Measurements from ENCODE around the gene ERC1.

Gene ERC1

DNA sequence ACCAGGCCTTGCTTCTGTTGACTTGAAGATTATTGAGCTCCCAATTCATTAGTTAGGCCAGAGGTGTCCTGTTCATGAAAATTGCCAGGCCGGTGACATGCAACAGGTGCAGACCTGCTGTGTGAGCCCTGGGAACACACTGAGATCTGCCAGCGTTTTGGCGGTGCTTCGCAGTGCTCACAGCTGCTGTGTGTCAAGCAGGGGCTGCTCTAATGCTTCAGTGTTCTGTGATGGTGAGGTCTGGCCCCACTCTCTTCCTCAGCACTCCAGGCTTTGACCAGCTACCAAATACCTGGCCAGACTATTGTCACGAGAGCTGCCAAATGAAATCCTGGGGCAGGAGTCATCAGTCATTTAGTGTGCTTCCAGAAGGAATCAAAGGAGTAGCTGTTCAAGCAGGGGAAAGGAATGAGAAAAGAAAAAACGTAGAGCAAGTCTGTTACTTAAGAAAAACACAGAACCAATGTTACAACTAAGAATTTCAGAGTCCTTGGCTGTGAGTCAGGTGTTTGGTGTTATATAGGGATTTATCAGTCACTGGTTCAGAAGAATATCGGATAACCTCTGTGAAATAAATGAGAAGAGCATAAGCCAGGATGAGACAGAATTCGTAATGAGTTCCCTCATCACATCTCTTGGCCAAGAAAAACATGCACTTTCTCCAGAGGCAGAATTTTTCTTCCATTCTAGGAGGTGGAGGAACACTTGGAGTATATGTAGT is 452.6 kb downstream of the ERC1 start:
- H3K27me3 Mint-ChIP-seq (ENCODE audit: low read depth) = no peaks in the 10 kb centered on the region
- no peak overlapping the region for H3K27ac Mint-ChIP-seq
- H3K9me3 Mint-ChIP-seq = no peaks in the 10 kb centered on the region
- no peak for DNase-seq (ENCODE audit: low spot score)
- no peak overlapping the region for H3K4me3 Mint-ChIP-seq
- H3K4me1 Mint-ChIP-seq (ENCODE audit: low read depth) = no peaks in the 10 kb centered on the region
- peaks cover 6% of the 10 kb centered on the region for H3K36me3 Mint-ChIP-seq (ENCODE audit: low read depth)

DNA sequence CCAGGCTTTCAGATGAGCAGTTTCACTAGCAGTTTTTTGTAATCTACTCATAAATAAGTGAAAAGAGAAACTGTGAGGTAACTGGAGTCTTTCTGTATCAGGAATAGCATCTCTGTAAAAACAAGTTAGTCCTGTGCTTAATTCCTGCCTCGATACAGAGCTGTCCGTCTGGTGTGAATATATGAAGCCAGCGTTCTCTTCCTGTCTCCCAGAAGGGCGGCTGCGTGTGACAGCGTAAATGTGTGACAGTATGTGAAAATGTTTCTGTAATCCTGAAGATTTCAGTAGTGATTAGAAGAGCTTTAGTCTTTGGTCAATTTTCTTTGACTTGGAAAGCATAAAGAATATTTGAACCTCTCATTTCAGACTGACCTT is 453.1 kb downstream of the ERC1 start:
- H3K4me3 Mint-ChIP-seq = no peak overlapping the region
- H3K36me3 Mint-ChIP-seq (ENCODE audit: low read depth) = peaks cover 6% of the 10 kb centered on the region
- H3K4me1 Mint-ChIP-seq (ENCODE audit: low read depth) = no peaks in the 10 kb centered on the region
- no peak overlapping the region for H3K27ac Mint-ChIP-seq
- no peaks in the 10 kb centered on the region for H3K27me3 Mint-ChIP-seq (ENCODE audit: low read depth)
- no peaks in the 10 kb centered on the region for H3K9me3 Mint-ChIP-seq
- DNase-seq (ENCODE audit: low spot score) = no peak

DNA sequence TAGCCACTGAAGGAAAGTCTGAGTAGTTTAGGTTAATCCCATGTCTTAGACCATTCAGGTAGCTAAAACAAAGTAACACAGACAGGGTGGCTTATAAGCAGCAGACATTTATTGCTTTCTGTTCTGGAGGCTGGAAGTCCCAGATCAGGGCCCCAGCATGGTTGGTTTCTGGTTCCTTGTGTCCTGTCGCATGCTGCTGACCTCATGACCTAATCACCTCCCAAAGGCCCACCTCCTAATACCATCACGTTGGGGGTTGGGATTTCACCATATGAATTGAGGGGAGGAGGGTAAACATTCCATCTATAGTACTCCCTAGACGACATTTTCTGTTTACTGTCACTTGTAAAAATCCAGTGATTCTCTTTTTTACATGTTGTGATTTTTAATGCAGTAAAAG is 454.8 kb downstream of the ERC1 start:
- Mint-ChIP-seq H3K36me3 (ENCODE audit: low read depth) (peaks cover 6% of the 10 kb centered on the region), H3K4me3 (no peak overlapping the region), H3K9me3 (no peaks in the 10 kb centered on the region), H3K4me1 (ENCODE audit: low read depth) (no peaks in the 10 kb centered on the region), H3K27me3 (ENCODE audit: low read depth) (no peaks in the 10 kb centered on the region), H3K27ac (no peak overlapping the region)
- no peak for DNase-seq (ENCODE audit: low spot score)

DNA sequence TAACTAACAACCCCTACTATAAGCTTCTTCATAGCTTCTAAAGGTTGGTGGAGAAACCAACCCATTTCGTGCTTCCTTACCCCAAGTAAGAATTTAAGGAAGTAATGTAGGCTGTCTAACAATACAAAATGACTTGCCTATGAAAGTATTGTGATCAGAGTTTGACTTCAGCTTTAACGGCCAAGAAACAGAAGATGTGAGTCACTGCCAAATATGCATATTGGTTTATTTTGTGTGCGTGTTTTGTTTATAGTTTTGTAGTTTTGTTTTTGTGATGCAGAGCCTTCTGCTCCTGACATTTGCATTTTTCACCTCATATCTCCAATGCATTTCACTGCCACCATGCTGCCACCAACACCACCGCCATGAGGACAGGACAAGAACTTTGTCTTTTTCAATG is 457.3 kb downstream of the ERC1 start:
- Mint-ChIP-seq H3K9me3 (no peaks in the 10 kb centered on the region), H3K4me3 (no peak overlapping the region), H3K27me3 (ENCODE audit: low read depth) (no peaks in the 10 kb centered on the region), H3K27ac (no peak overlapping the region), H3K36me3 (ENCODE audit: low read depth) (peaks cover 10% of the 10 kb centered on the region), H3K4me1 (ENCODE audit: low read depth) (no peaks in the 10 kb centered on the region)
- no peak for DNase-seq (ENCODE audit: low spot score)

DNA sequence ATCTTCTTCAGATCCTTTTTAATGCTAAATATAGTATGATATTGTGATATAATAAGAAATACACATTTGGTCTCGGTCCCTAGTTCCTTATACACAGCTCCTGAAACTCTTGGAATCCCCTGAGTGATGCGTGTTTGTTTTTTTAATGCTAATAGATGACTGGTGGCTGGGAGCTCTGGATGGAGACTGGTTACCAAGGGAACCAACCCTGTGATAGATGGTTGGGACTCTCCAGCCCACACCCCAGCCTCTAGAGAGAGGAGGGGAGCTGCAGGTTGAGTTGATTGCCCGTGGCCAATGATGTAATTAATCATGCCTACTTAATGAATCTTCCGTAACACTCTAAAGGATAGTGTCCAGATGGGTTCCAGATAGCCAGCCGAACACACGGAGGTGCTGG is 462.8 kb downstream of the ERC1 start:
- Mint-ChIP-seq H3K4me1 (ENCODE audit: low read depth) (no peaks in the 10 kb centered on the region), H3K27me3 (ENCODE audit: low read depth) (no peaks in the 10 kb centered on the region), H3K4me3 (no peak overlapping the region), H3K36me3 (ENCODE audit: low read depth) (peaks cover 4% of the 10 kb centered on the region), H3K27ac (no peak overlapping the region), H3K9me3 (no peaks in the 10 kb centered on the region)
- no peak for DNase-seq (ENCODE audit: low spot score)

DNA sequence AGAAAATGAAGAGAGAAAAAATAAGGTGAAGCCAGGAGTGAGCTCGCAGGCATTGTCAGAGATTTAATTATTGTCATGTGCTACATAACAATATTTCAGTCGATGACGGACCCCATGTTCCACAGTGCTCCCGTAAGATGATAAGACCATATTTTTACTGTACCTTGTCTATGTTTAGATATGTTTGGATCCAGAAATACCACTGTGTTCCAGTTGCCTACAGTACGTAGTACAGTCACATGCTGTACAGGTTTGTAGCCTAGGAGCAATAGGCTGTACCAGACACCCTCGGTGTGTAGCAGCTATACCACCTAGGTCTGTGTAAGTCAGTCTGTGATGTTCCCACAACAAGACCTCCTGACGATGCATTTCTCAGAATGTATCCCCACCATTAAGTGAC is 465.9 kb downstream of the ERC1 start:
- no peak overlapping the region for H3K4me3 Mint-ChIP-seq
- peaks cover 4% of the 10 kb centered on the region for H3K9me3 Mint-ChIP-seq
- no peak for DNase-seq (ENCODE audit: low spot score)
- peaks cover 8% of the 10 kb centered on the region for H3K36me3 Mint-ChIP-seq (ENCODE audit: low read depth)
- H3K27me3 Mint-ChIP-seq (ENCODE audit: low read depth) = no peaks in the 10 kb centered on the region
- peaks cover 4% of the 10 kb centered on the region for H3K4me1 Mint-ChIP-seq (ENCODE audit: low read depth)
- no peak overlapping the region for H3K27ac Mint-ChIP-seq

DNA sequence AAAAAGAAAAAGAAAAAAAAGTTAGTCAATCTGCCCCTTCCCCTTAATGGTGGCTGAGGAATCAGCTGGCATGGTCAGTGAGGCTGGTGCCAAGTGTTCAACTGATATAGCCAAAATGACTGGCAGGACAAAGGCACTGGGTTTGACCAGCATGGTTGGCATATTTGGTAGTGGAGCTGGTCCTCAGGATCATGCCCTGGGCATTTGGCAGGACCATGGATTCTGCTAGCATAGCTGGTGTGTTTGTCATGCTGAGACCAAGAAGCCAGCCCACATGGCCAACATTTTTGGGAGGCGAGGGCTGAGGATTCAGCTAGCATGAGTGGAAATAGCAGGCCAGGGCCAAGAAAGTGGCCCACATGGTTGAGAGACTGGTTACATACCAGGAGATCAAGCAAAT is 466.9 kb downstream of the ERC1 start:
- Mint-ChIP-seq H3K27me3 (ENCODE audit: low read depth) (no peaks in the 10 kb centered on the region), H3K4me1 (ENCODE audit: low read depth) (peaks cover 4% of the 10 kb centered on the region), H3K4me3 (no peak overlapping the region), H3K27ac (no peak overlapping the region), H3K9me3 (peaks cover 4% of the 10 kb centered on the region), H3K36me3 (ENCODE audit: low read depth) (peaks cover 4% of the 10 kb centered on the region)
- DNase-seq (ENCODE audit: low spot score) = no peak

DNA sequence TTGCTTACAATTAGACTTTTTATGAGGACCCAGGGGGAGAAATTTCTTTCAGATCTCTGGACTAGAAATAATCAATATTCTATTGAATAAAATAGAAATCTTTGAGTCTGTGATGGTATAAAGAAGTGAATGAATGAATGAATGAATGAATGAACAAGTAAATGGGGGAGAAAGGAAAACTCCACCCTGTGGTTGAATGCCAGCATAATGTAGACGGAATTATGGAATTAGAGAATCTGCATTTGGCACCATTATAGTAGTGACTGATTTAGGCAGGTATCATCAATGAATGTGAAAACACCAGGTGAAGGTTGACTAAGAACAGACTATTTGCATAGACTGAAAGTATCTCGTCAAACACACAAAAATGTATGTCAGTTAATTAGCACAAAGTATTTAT is 468.3 kb downstream of the ERC1 start:
- DNase-seq (ENCODE audit: low spot score) = no peak
- Mint-ChIP-seq H3K4me3 (no peak overlapping the region), H3K27ac (no peak overlapping the region), H3K27me3 (ENCODE audit: low read depth) (no peaks in the 10 kb centered on the region), H3K9me3 (peaks cover 4% of the 10 kb centered on the region), H3K4me1 (ENCODE audit: low read depth) (peaks cover 5% of the 10 kb centered on the region), H3K36me3 (ENCODE audit: low read depth) (peaks cover 5% of the 10 kb centered on the region)

DNA sequence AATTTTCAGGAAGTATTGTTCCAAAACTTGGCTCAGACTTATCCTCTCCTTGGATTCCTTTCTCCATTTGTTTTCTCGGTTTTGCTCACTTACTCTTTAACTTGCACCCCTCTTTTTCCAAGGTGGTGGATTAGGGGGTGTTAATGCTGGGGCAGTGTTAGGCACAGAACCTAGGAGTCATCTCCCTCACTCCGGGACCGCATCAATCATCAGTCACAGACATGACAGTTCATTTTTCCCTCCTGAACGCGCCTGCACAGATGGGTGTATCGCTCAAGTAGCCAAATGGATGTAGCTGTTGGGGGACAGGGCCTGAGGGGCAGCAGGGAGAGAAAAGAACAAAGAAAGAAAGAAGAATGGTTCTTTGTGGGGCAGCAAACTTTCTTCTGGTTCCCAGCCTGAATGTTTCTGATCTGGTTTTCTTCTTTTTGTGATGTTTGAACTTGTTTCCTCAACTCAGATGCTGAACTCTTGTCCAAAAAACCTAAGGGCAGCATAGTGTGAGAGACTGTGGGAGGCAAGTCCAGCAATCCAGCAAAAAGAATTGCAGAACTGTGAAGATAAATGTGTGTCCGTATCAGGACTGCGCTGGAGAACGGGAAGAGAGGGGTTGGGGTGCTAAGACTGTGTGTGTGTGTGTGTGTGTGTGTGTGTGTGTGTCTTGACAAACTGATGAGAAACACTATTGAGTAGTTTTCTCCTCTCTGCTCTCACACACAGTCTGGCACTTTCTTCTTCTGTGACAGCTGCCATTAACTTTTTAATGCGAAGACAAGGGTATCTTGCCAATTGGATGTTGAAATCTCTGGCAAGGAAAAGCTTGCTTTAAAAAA is 472.3 kb downstream of the ERC1 start:
- peaks cover 5% of the 10 kb centered on the region for H3K36me3 Mint-ChIP-seq (ENCODE audit: low read depth)
- peaks cover 5% of the 10 kb centered on the region for H3K4me1 Mint-ChIP-seq (ENCODE audit: low read depth)
- H3K9me3 Mint-ChIP-seq = peaks cover 4% of the 10 kb centered on the region
- no peak for DNase-seq (ENCODE audit: low spot score)
- no peak overlapping the region for H3K4me3 Mint-ChIP-seq
- H3K27me3 Mint-ChIP-seq (ENCODE audit: low read depth) = no peaks in the 10 kb centered on the region
- H3K27ac Mint-ChIP-seq = no peak overlapping the region

DNA sequence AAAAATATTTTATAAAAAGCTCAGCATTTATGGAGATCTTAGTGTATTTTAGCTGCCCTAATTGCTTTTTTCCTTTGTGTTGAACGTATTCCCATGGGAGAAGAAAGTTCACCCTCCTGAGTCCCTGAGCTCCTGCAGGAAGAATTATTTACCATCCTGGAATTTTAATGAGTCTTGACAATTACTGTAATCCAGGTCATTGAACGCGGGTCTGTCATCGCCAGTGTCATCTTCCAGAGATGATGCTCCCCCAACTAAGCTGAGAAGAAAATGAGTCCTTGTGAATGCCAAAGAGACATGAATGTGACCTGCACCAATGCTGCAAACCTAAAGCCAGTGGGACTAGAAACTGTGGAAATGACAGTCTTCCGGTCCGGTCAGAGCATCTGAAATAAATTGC is 473.9 kb downstream of the ERC1 start:
- Mint-ChIP-seq H3K27ac (no peak overlapping the region), H3K9me3 (peaks cover 4% of the 10 kb centered on the region), H3K36me3 (ENCODE audit: low read depth) (peaks cover 5% of the 10 kb centered on the region), H3K4me3 (no peak overlapping the region), H3K4me1 (ENCODE audit: low read depth) (peaks cover 5% of the 10 kb centered on the region), H3K27me3 (ENCODE audit: low read depth) (no peaks in the 10 kb centered on the region)
- DNase-seq (ENCODE audit: low spot score) = no peak

DNA sequence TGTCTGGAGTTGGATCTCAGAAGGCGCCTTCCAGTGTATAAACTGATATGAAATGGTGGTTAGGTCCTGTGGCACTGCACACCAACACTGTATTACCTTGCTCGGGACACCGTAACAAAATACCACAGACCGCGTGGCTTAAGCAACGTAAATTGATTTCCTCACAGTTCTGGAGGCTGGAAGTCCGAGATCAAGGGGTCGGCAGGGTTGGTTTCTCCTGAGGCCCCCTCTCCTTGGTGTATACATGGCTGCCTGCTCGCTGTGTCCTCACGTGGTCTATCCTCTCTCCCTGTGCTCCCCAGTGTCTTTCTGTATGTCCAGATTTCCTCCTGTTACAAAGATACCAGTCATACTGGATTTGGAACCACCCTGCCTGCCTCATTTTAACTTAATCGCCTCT is 475.0 kb downstream of the ERC1 start:
- no peaks in the 10 kb centered on the region for H3K9me3 Mint-ChIP-seq
- no peak for DNase-seq (ENCODE audit: low spot score)
- no peaks in the 10 kb centered on the region for H3K27me3 Mint-ChIP-seq (ENCODE audit: low read depth)
- H3K4me3 Mint-ChIP-seq = no peak overlapping the region
- H3K36me3 Mint-ChIP-seq (ENCODE audit: low read depth) = peaks cover 1% of the 10 kb centered on the region
- H3K27ac Mint-ChIP-seq = no peak overlapping the region
- peaks cover 2% of the 10 kb centered on the region for H3K4me1 Mint-ChIP-seq (ENCODE audit: low read depth)

DNA sequence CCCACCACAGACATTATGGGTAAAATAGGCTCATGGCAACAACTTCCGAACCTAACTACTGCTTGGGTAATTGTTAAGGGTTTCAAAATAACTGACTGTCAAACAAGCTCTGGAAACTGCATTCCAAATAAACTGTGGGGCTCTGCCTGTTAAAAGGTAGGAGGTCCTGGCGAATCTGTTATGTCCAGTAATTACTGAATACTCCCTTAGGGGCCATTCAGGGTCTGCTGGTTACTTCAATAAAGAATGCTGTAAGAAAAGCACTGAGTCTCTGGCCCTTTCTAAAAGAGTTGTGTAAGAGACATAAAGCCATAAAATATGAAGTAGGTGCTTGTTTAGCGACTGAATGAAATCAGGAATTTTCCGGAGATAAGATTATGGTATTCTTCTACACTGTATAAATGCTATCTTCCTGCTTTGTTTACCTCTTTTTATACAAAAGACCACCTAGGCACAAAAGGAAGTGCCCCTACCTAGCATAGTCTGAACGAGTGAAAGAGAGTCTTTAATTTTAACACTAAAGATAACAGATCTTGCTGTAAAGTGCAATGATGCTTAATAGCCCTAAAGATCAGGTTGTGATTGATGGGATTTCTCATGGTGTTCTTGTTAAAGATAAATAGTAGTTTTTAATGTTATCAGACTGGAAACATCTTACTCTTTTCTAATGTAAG is 475.6 kb downstream of the ERC1 start:
- peaks cover 2% of the 10 kb centered on the region for H3K4me1 Mint-ChIP-seq (ENCODE audit: low read depth)
- no peaks in the 10 kb centered on the region for H3K27me3 Mint-ChIP-seq (ENCODE audit: low read depth)
- no peak for DNase-seq (ENCODE audit: low spot score)
- H3K4me3 Mint-ChIP-seq = no peak overlapping the region
- no peak overlapping the region for H3K27ac Mint-ChIP-seq
- H3K9me3 Mint-ChIP-seq = no peaks in the 10 kb centered on the region
- peaks cover 1% of the 10 kb centered on the region for H3K36me3 Mint-ChIP-seq (ENCODE audit: low read depth)

DNA sequence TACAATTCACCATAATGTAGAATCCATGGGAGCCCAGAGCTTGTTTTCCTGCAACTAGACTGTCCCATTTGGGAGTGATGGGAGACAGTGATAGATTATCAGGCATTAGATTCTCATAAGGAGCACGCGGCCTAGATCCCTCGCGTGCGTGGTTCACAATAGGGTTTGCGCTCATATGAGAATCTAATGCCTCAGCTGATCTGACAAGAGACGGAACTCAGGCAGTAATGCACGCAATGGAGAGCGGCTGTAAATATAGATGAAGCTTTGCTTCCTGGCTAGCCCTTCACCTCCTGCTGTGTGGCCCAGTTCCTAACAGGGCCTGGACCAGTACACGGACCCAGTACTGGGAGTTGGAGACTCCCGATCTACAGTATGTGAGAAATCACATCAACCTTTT is 476.7 kb downstream of the ERC1 start:
- no peaks in the 10 kb centered on the region for H3K9me3 Mint-ChIP-seq
- no peak overlapping the region for H3K27ac Mint-ChIP-seq
- no peak overlapping the region for H3K4me3 Mint-ChIP-seq
- peaks cover 1% of the 10 kb centered on the region for H3K36me3 Mint-ChIP-seq (ENCODE audit: low read depth)
- H3K27me3 Mint-ChIP-seq (ENCODE audit: low read depth) = no peaks in the 10 kb centered on the region
- no peak for DNase-seq (ENCODE audit: low spot score)
- H3K4me1 Mint-ChIP-seq (ENCODE audit: low read depth) = peaks cover 5% of the 10 kb centered on the region

DNA sequence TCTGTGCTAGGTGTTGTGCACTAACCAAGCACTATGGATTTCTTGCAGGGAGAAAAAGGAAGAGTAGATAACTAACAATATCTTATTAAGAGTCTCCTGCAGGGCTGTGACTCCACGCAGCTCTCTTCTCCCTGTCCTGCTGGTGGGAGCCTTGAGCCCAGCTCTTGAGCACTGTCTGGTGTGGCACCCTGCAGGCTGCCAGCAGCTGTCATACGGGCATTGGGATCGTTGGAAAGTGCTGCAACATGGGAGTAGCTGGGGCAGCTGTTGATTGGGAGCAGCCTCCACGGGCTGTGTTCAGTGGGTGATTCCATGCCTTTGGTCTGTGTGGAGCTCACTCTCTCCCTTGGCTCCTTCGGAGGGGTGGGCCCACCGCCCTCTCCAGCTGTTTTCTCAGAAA is 478.0 kb downstream of the ERC1 start:
- no peak for DNase-seq (ENCODE audit: low spot score)
- Mint-ChIP-seq H3K9me3 (no peaks in the 10 kb centered on the region), H3K36me3 (ENCODE audit: low read depth) (no peaks in the 10 kb centered on the region), H3K27ac (no peak overlapping the region), H3K4me1 (ENCODE audit: low read depth) (peaks cover 6% of the 10 kb centered on the region), H3K4me3 (no peak overlapping the region), H3K27me3 (ENCODE audit: low read depth) (no peaks in the 10 kb centered on the region)
